Mesenchymal stem cell (in vitro differentiated cells and primary cell): ENCODE data around the gene FGA.

Experiments
- DNase-seq: peaks from one replicate; pipeline ENCODE4 v3.0.0-alpha.2; 2013
- H2AFZ ChIP-seq: one replicate; pipeline ENCODE4 v1.6.1; 2013; ENCODE audit warnings: low read depth, mild to moderate bottlenecking, control low read depth, inconsistent platforms, low read length, moderate library complexity
- H2AK5ac ChIP-seq: 2 replicates; pipeline ENCODE4 v1.6.1; 2013; ENCODE audit warnings: low read length, moderate library complexity, mild to moderate bottlenecking, inconsistent platforms; ENCODE audit not compliant: severe bottlenecking
- H2BK120ac ChIP-seq: one replicate; pipeline ENCODE4 v1.6.1; 2013; ENCODE audit warnings: low read depth, mild to moderate bottlenecking, inconsistent platforms, low read length, moderate library complexity
- H2BK12ac ChIP-seq, 2 experiments: one replicate each; pipeline ENCODE4 v1.6.1; 2013; ENCODE audit warnings: inconsistent platforms in 2 of 2, low read length in 2 of 2, mild to moderate bottlenecking in 2 of 2, moderate library complexity in 2 of 2, control low read depth in 1 of 2
- H2BK15ac ChIP-seq: one replicate; pipeline ENCODE4 v1.6.1; 2013; ENCODE audit warnings: mild to moderate bottlenecking, low read depth, inconsistent platforms; ENCODE audit not compliant: poor library complexity, severe bottlenecking
- H2BK5ac ChIP-seq: 2 replicates; pipeline ENCODE4 v1.6.1; 2013; ENCODE audit warnings: low read depth, mild to moderate bottlenecking, low read length, control low read depth, inconsistent platforms; ENCODE audit not compliant: poor library complexity, severe bottlenecking
- H3K14ac ChIP-seq, 2 experiments: one replicate each; pipeline ENCODE4 v1.6.1; 2013; ENCODE audit warnings: inconsistent platforms in 2 of 2, low read length in 2 of 2, control low read depth in 1 of 2, mild to moderate bottlenecking in 1 of 2, moderate library complexity in 1 of 2
- H3K18ac ChIP-seq, 2 experiments: one replicate each; pipeline ENCODE4 v1.6.1; 2013; ENCODE audit warnings: inconsistent platforms in 2 of 2, low read length in 2 of 2, control low read depth in 1 of 2, low read depth in 1 of 2, mild to moderate bottlenecking in 1 of 2
- H3K23ac ChIP-seq, 2 experiments: one replicate each; pipeline ENCODE4 v1.6.1; 2013; ENCODE audit warnings: inconsistent platforms in 2 of 2, low read length in 2 of 2, mild to moderate bottlenecking in 2 of 2, moderate library complexity in 2 of 2, control low read depth in 1 of 2
- H3K27ac ChIP-seq: 2 replicates; pipeline ENCODE4 v1.5.1; 2013; ENCODE audit warnings: mild to moderate bottlenecking, moderate library complexity, low read length, control low read depth, inconsistent platforms; ENCODE audit not compliant: poor library complexity, severe bottlenecking
- H3K27me3 ChIP-seq, 2 experiments: 2 replicates each; pipeline versions ENCODE4 v1.6.1 to v1.7.0; 2013; ENCODE audit warnings: low read length in 2 of 2, mild to moderate bottlenecking in 2 of 2, moderate library complexity in 2 of 2, control low read depth in 1 of 2, inconsistent platforms in 1 of 2; ENCODE audit not compliant: control insufficient read depth in 1 of 2, insufficient read depth in 1 of 2
- H3K36me3 ChIP-seq, 2 experiments: 2 replicates each; pipeline versions ENCODE4 v1.6.1 to v1.7.0; 2013; ENCODE audit warnings: low read length in 2 of 2, control low read depth in 1 of 2, inconsistent platforms in 1 of 2, low read depth in 1 of 2, mild to moderate bottlenecking in 1 of 2; ENCODE audit not compliant: insufficient read depth in 2 of 2, control insufficient read depth in 1 of 2
- H3K4ac ChIP-seq, 2 experiments: one replicate each; pipeline ENCODE4 v1.6.1; 2013; ENCODE audit warnings: inconsistent platforms in 2 of 2, low read length in 2 of 2, mild to moderate bottlenecking in 2 of 2, moderate library complexity in 2 of 2, control low read depth in 1 of 2, low read depth in 1 of 2
- H3K4me1 ChIP-seq: 2 replicates; pipeline ENCODE4 v1.6.1; 2013; ENCODE audit warnings: low read depth, low read length, control low read depth; ENCODE audit not compliant: control insufficient read depth, insufficient read depth
- H3K4me2 ChIP-seq: 2 replicates; pipeline ENCODE4 v1.6.1; 2013; ENCODE audit warnings: low read length, mild to moderate bottlenecking, inconsistent platforms; ENCODE audit not compliant: poor library complexity, severe bottlenecking
- H3K4me3 ChIP-seq, 2 experiments: 2 replicates each; pipeline versions ENCODE4 v1.5.1 to v1.7.0; 2013; ENCODE audit warnings: low read length in 2 of 2, mild to moderate bottlenecking in 2 of 2, control low read depth in 1 of 2, low read depth in 1 of 2; ENCODE audit not compliant: insufficient read depth in 1 of 2
- H3K79me1 ChIP-seq: replicated peaks from 2 replicates; pipeline ENCODE4 v1.6.1; 2013; ENCODE audit warnings: mild to moderate bottlenecking, control low read depth, low read length, inconsistent platforms; ENCODE audit not compliant: poor library complexity, severe bottlenecking
- H3K9ac ChIP-seq: 2 replicates; pipeline ENCODE4 v1.7.0; 2013; ENCODE audit warnings: mild to moderate bottlenecking, low read length, moderate library complexity
- H3K9me3 ChIP-seq: 2 replicates; pipeline ENCODE4 v1.7.0; 2013; ENCODE audit warnings: mild to moderate bottlenecking, low read length; ENCODE audit not compliant: control insufficient read depth
- H4K8ac ChIP-seq: one replicate; pipeline ENCODE4 v1.6.1; 2013; ENCODE audit warnings: inconsistent platforms, mild to moderate bottlenecking, low read length, moderate library complexity
- H4K91ac ChIP-seq: one replicate; pipeline ENCODE4 v1.6.1; 2013; ENCODE audit warnings: mild to moderate bottlenecking, low read length, inconsistent platforms
- WGBS: methylation state at CpG from one replicate; pipeline ENCODE4 v1.1.7; 2013; ENCODE audit warnings: mixed read lengths; 5-methylcytosine and 5-hydroxymethylcytosine counted together

FGA gene

DNA sequence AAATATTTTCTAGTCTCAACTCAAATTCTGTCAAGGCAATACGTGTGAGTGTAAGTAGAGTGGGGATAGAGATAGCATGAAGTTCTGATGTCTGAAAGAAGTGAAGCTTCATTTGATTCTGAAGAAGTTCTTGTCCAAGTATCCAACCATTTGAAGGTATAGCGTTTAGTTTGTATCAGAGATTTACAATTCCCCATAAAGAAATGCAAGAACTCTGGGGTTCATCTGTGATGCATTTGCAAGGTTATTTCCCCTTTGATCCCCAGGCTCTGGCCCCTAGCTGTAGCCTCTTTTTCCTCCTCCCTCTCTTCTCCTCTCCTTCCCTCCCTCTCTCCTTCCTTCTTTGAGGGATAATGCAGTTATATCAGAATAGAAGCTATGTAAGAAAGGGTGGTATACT, 7.8 kb downstream of the FGA start:
- Histone ChIP-seq H3K36me3 (no peaks in the 10 kb centered on the region), H2BK120ac (no peak overlapping the region), H4K91ac (no peak overlapping the region), H3K4me1 (peaks cover 1% of the 10 kb centered on the region), H3K4ac (no peak overlapping the region), H3K4me2 (no peak overlapping the region), H3K4me3 (no peak overlapping the region), H3K9ac (no peak overlapping the region), H2AK5ac (no peak overlapping the region), H3K27me3 (peaks cover 0 to 3% of the 10 kb centered on the region in 2 experiments), H2BK15ac (no peak overlapping the region), H3K27ac (no peak overlapping the region), H3K14ac (no peak overlapping the region), H3K23ac (no peak overlapping the region), H3K18ac (no peak overlapping the region), H3K79me1 (no peaks in the 10 kb centered on the region), H2BK5ac (no peak overlapping the region), H2AFZ (no peak overlapping the region), H3K9me3 (peaks cover 3% of the 10 kb centered on the region), H4K8ac (no peak overlapping the region), H2BK12ac (no peak overlapping the region)
- WGBS, result 71% methylated on average over 1 of the region's 2 CpGs
- DNase-seq, result no peak

DNA sequence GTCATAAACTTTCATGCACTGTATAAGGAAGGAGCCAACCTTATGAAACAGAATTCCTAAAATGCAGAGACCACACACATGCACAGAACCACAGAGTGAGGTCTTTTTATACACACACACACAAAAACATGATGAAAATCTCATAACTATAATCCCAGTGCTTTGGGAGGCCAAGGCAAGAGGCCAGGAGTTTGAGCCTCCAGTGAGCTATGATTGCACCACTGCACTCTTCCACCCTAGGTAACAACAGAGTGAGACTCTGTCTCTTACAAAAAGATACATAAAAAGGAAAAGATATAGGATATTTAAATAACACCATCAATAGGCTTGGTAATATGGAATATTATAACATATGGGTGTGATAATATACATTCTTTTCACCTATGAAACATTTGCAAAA, 10.6 kb downstream of the FGA start:
- Histone ChIP-seq H3K27me3 (no peaks in the 10 kb centered on the region), H3K9me3 (no peaks in the 10 kb centered on the region), H2AFZ (no peak overlapping the region), H2BK5ac (no peak overlapping the region), H2BK15ac (no peak overlapping the region), H3K4me2 (no peak overlapping the region), H3K9ac (no peak overlapping the region), H3K14ac (no peak overlapping the region), H2BK12ac (no peak overlapping the region), H3K23ac (no peak overlapping the region), H3K4ac (no peak overlapping the region), H2AK5ac (no peak overlapping the region), H2BK120ac (no peak overlapping the region), H3K18ac (no peak overlapping the region), H3K4me3 (no peak overlapping the region), H3K79me1 (no peaks in the 10 kb centered on the region), H4K8ac (no peak overlapping the region), H3K27ac (no peak overlapping the region), H4K91ac (no peak overlapping the region), H3K4me1 (peaks cover 1% of the 10 kb centered on the region), H3K36me3 (no peaks in the 10 kb centered on the region)
- DNase-seq, result no peak

DNA sequence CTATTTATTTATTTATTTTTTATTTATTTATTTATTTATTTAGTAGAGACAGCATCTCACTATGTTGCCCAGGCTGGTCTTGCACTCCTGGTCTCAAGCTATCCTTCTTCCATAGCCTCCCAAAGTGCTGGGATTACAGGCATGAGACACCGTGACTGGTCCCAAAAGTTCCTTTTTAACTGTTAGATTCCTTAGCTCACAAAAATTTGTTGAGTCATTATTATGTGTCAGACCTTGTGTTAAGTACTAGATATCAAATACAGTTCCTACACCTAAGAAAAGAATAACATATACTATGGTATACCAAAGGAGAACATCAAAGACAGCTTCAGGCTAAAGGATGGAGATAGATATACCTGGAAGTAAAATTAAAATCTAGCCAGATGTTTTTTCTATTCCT, 11.6 kb downstream of the FGA start:
- no peak overlapping the region for H3K18ac ChIP-seq
- H3K36me3 ChIP-seq, result no peaks in the 10 kb centered on the region
- H2BK120ac ChIP-seq, result no peak overlapping the region
- no peaks in the 10 kb centered on the region for H3K79me1 ChIP-seq
- H3K23ac ChIP-seq, result no peak overlapping the region
- H2AFZ ChIP-seq, result no peak overlapping the region
- no peak overlapping the region for H2BK15ac ChIP-seq
- H4K91ac ChIP-seq, result no peak overlapping the region
- H3K4ac ChIP-seq, result no peak overlapping the region
- no peak overlapping the region for H3K14ac ChIP-seq
- H2BK5ac ChIP-seq, result no peak overlapping the region
- no peak overlapping the region for H3K4me2 ChIP-seq
- no peak overlapping the region for H2BK12ac ChIP-seq
- DNase-seq, result no peak
- no CpG with 5 or more reads among the region's 1 CpG for WGBS
- no peak overlapping the region for H4K8ac ChIP-seq
- H3K27me3 ChIP-seq, result no peaks in the 10 kb centered on the region
- H3K9ac ChIP-seq, result no peak overlapping the region
- no peak overlapping the region for H3K4me3 ChIP-seq
- H2AK5ac ChIP-seq, result no peak overlapping the region
- H3K27ac ChIP-seq, result no peak overlapping the region
- H3K4me1 ChIP-seq, result peaks cover 1% of the 10 kb centered on the region
- no peaks in the 10 kb centered on the region for H3K9me3 ChIP-seq

DNA sequence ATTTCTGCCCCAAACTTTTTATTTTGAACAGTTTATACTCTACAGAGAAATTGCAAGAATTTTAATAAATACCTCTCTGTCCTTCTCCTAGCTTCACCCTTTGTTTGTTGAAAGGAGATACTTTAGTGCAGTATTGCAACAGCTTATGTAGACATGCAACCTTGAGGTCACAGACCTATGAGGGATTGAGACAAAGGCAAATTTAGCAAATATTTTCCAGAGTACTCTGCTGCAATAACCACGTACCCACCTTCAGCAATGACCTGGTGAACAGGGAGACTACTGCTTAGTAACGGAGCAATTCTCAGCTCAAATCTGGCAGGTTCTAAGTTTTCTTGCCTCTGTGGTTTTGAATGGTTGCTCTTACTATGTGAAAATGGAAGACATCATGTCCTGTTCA, 13.2 kb downstream of the FGA start:
- Histone ChIP-seq H3K4me1 (peaks cover 1% of the 10 kb centered on the region), H3K27ac (no peak overlapping the region), H4K8ac (no peak overlapping the region), H3K27me3 (no peaks in the 10 kb centered on the region), H2BK5ac (no peak overlapping the region), H3K9ac (no peak overlapping the region), H2BK12ac (no peak overlapping the region), H4K91ac (no peak overlapping the region), H3K14ac (no peak overlapping the region), H3K23ac (no peak overlapping the region), H2AK5ac (no peak overlapping the region), H3K4me3 (no peak overlapping the region), H2AFZ (no peak overlapping the region), H3K4me2 (no peak overlapping the region), H2BK120ac (no peak overlapping the region), H3K9me3 (no peaks in the 10 kb centered on the region), H3K4ac (no peak overlapping the region), H3K79me1 (no peaks in the 10 kb centered on the region), H3K36me3 (no peaks in the 10 kb centered on the region), H3K18ac (no peak overlapping the region), H2BK15ac (no peak overlapping the region)
- WGBS, result 71% methylated on average over 2 of the region's 2 CpGs
- no peak for DNase-seq
